Vagina (tissue), 2 donors: ENCODE measurements around the gene MYRF. TPM values are rescaled to one million over a fixed set of nuclear protein-coding genes. Genes with fewer than 3 reads are reported as not detected.

ENCODE experiments used
- DNase-seq, 2 donors: peaks; one replicate each; pipeline ENCODE4 v3.0.0-alpha.2; 2017; ENCODE audit errors: extremely low spot score in 2 of 2
- H3K27ac ChIP-seq: fragments of 200-600 bp; sonication (generic); one replicate; pipeline ENCODE4 v1.5.1; 2019
- H3K27me3 ChIP-seq: fragments of 200-600 bp; sonication (generic); one replicate; pipeline ENCODE4 v1.5.1; 2019
- H3K36me3 ChIP-seq, 2 donors: fragments of 200-600 bp; sonication (generic); one replicate each; pipeline ENCODE4 v1.5.1; 2017 to 2019
- H3K4me1 ChIP-seq: fragments of 200-600 bp; sonication (generic); one replicate; pipeline ENCODE4 v1.5.1; 2019
- H3K4me3 ChIP-seq, 2 donors: fragments of 200-600 bp; sonication (generic); 1 replicate in 1 of 2; 2 replicates in 1 of 2; pipeline ENCODE4 v1.5.1; 2016 to 2019
- H3K9me3 ChIP-seq: fragments of 200-600 bp; sonication (generic); one replicate; pipeline ENCODE4 v1.5.1; 2019
- CTCF ChIP-seq, 3 experiments: fragments of 450-650 bp in 2 of 3; fragments of 200-600 bp in 1 of 3; sonication (generic) in 1 of 3; IDR thresholded peaks; one replicate each; pipeline ENCODE4 v1.5.1; 2017 to 2019; ENCODE audit warnings: antibody characterized with exemption in 3 of 3, mild to moderate bottlenecking in 2 of 3, moderate library complexity in 2 of 3
- POLR2A ChIP-seq, 2 donors: fragments of 450-650 bp; IDR thresholded peaks; one replicate each; pipeline ENCODE4 v1.6.1; 2017; ENCODE audit warnings: antibody characterized with exemption in 2 of 2, mild to moderate bottlenecking in 2 of 2, moderate library complexity in 2 of 2
- POLR2AphosphoS5 ChIP-seq, 2 donors: sonication (generic); formaldehyde crosslinking; IDR thresholded peaks; one replicate each; pipeline ENCODE4 v1.9.0; 2017; ENCODE audit warnings: antibody characterized with exemption in 2 of 2, mild to moderate bottlenecking in 2 of 2, low read depth in 1 of 2; ENCODE audit not compliant: insufficient read depth in 1 of 2
- intact Hi-C: fragments of 100-400 bp; cut with DNase I; formaldehyde crosslinking; loops from one replicate; pipeline ENCODE4 v1.15.1; 2023
- total RNA-seq: library from RNA; depleted of rRNA; stranded (reverse); fragments of >200 nt; gene quantifications from one replicate; pipeline ENCODE4 v1.2.3, GENCODE V29; 2016

The MYRF gene
- total RNA-seq, 1 donor from 2014 or later: 0.25 TPM

GRCh38 chr11:61733120-61733978, 19.1 kb upstream of the MYRF start:
- DNase-seq: no peak
- intact Hi-C loops: loop anchor here (5.0 kb wide), 1 partner anchor 51 kb away; the partner anchor contains the start of gene DAGLA
- TF ChIP-seq POLR2A (IDR thresholded peaks at IDR 0.05) (no peak), POLR2AphosphoS5 (IDR thresholded peaks at IDR 0.05; ENCODE audit: insufficient read depth in 1 of 2, low read depth in 1 of 2) (peak; percentile 67 to 80), CTCF (IDR thresholded peaks at IDR 0.05) (peak; percentile 88 to 99 (median 99))
- H3K4me3 ChIP-seq: no peak overlapping the region
- H3K27me3 ChIP-seq: no peaks in the 10 kb centered on the region
- H3K27ac ChIP-seq: peak overlapping the region; percentile 72
- H3K9me3 ChIP-seq: no peaks in the 10 kb centered on the region
- no peaks in the 10 kb centered on the region for H3K36me3 ChIP-seq
- peaks cover 31% of the 10 kb centered on the region for H3K4me1 ChIP-seq

GRCh38 chr11:61734767-61735166, 17.7 kb upstream of the MYRF start:
- intact Hi-C loops: loop anchor here (5.0 kb wide), 1 partner anchor 52 kb away; the partner anchor contains the start of gene DAGLA
- H3K36me3 ChIP-seq: no peaks in the 10 kb centered on the region

GRCh38 chr11:61735391-61735790, 17.0 kb upstream of the MYRF start:
- DNase-seq: no peak
- intact Hi-C loops: no loop called here
- Histone ChIP-seq H3K9me3 (no peaks in the 10 kb centered on the region), H3K27me3 (no peaks in the 10 kb centered on the region), H3K4me3 (no peak overlapping the region), H3K27ac (no peak overlapping the region), H3K4me1 (peaks cover 23% of the 10 kb centered on the region), H3K36me3 (no peaks in the 10 kb centered on the region)
- TF ChIP-seq POLR2A (IDR thresholded peaks at IDR 0.05) (no peak), CTCF (IDR thresholded peaks at IDR 0.05) (no peak), POLR2AphosphoS5 (IDR thresholded peaks at IDR 0.05; ENCODE audit: insufficient read depth in 1 of 2, low read depth in 1 of 2) (no peak)

More at GRCh38 chr11:61734767-61735166, 17.7 kb upstream of the MYRF start:
- no peak for DNase-seq
- H3K9me3 ChIP-seq: no peaks in the 10 kb centered on the region
- H3K4me1 ChIP-seq: peaks cover 29% of the 10 kb centered on the region
- H3K27me3 ChIP-seq: no peaks in the 10 kb centered on the region
- H3K4me3 ChIP-seq: no peak overlapping the region
- no peak overlapping the region for H3K27ac ChIP-seq
- TF ChIP-seq CTCF (IDR thresholded peaks at IDR 0.05) (no peak), POLR2A (IDR thresholded peaks at IDR 0.05) (no peak), POLR2AphosphoS5 (IDR thresholded peaks at IDR 0.05; ENCODE audit: insufficient read depth in 1 of 2, low read depth in 1 of 2) (no peak)

- intact Hi-C loops: no loop called here
- no peaks in the 10 kb centered on the region for H3K27me3 ChIP-seq
- no peak overlapping the region for H3K27ac ChIP-seq
- no peak for DNase-seq
- TF ChIP-seq POLR2A (IDR thresholded peaks at IDR 0.05): no peak
- TF ChIP-seq POLR2AphosphoS5 (IDR thresholded peaks at IDR 0.05; ENCODE audit: insufficient read depth in 1 of 2, low read depth in 1 of 2): no peak
- TF ChIP-seq CTCF (IDR thresholded peaks at IDR 0.05): no peak
- no peaks in the 10 kb centered on the region for H3K9me3 ChIP-seq
- H3K36me3 ChIP-seq: no peaks in the 10 kb centered on the region
- no peak overlapping the region for H3K4me3 ChIP-seq
- H3K4me1 ChIP-seq: peaks cover 20% of the 10 kb centered on the region
These were observed 16.1 kb upstream of the MYRF start for GRCh38 chr11:61736310-61736709.

- H3K27ac ChIP-seq: no peak overlapping the region
- TF ChIP-seq POLR2AphosphoS5 (IDR thresholded peaks at IDR 0.05; ENCODE audit: insufficient read depth in 1 of 2, low read depth in 1 of 2) (no peak), CTCF (IDR thresholded peaks at IDR 0.05) (no peak), POLR2A (IDR thresholded peaks at IDR 0.05) (no peak)
These were observed 15.3 kb upstream of the MYRF start for GRCh38 chr11:61737131-61737530.

More at GRCh38 chr11:61737131-61737530, 15.3 kb upstream of the MYRF start:
- no peak for DNase-seq
- H3K4me3 ChIP-seq: no peak overlapping the region
- intact Hi-C loops: no loop called here
- no peaks in the 10 kb centered on the region for H3K36me3 ChIP-seq
- H3K9me3 ChIP-seq: no peaks in the 10 kb centered on the region
- H3K27me3 ChIP-seq: no peaks in the 10 kb centered on the region
- peaks cover 12% of the 10 kb centered on the region for H3K4me1 ChIP-seq
